Smooth muscle cell (in vitro differentiated cells): ENCODE results near the gene DNMT3B. TPM values are rescaled to one million over a fixed set of nuclear protein-coding genes. Genes with fewer than 3 reads are reported as not detected.
"Not testable (repeated sequence)": the region's sequence is repeated elsewhere in the genome, so short reads cannot be mapped to it uniquely, and the experiment has no call there.

Experiments used
- DNase-seq: peaks from one replicate; lab custom pipeline; 2025; ENCODE audit not compliant: unreplicated experiment; lab: John Stamatoyannopoulos, UW
- H2AFZ ChIP-seq: fragments of 200-600 bp; sonication (generic); 2 replicates; pipeline ENCODE4 v1.6.0; 2016; ENCODE audit warnings: antibody characterized with exemption, low read depth, mild to moderate bottlenecking
- H3F3A ChIP-seq: fragments of 200-600 bp; sonication (generic); 2 replicates; pipeline ENCODE4 v1.6.0; 2017; ENCODE audit warnings: antibody characterized with exemption, low read depth
- H3K27ac ChIP-seq: fragments of 200-600 bp; sonication (generic); 2 replicates; pipeline ENCODE4 v1.5.1; 2016; ENCODE audit warnings: low read depth, mild to moderate bottlenecking
- H3K27me3 ChIP-seq: fragments of 200-600 bp; sonication (generic); 2 replicates; pipeline ENCODE4 v1.6.1; 2016; ENCODE audit warnings: low read depth, mild to moderate bottlenecking
- H3K36me3 ChIP-seq: fragments of 200-600 bp; sonication (generic); 2 replicates; pipeline ENCODE4 v1.5.1; 2016; ENCODE audit warnings: low read depth
- H3K4me1 ChIP-seq: fragments of 200-600 bp; sonication (generic); 2 replicates; pipeline ENCODE4 v1.5.1; 2016; ENCODE audit warnings: low read depth
- H3K4me2 ChIP-seq: fragments of 200-600 bp; sonication (generic); 2 replicates; pipeline ENCODE4 v1.6.0; 2016; ENCODE audit warnings: mild to moderate bottlenecking
- H3K4me3 ChIP-seq: fragments of 200-600 bp; sonication (generic); 2 replicates; pipeline ENCODE4 v1.5.1; 2016; ENCODE audit warnings: mild to moderate bottlenecking
- H3K79me2 ChIP-seq: fragments of 200-600 bp; sonication (generic); 2 replicates; pipeline ENCODE4 v1.6.0; 2016; ENCODE audit warnings: low read depth, mild to moderate bottlenecking
- H3K9ac ChIP-seq: fragments of 200-600 bp; sonication (generic); 2 replicates; pipeline ENCODE4 v1.6.0; 2016; ENCODE audit warnings: low read depth
- H3K9me3 ChIP-seq: fragments of 200-600 bp; sonication (generic); replicated peaks from 2 replicates; pipeline ENCODE4 v1.5.1; 2016; ENCODE audit warnings: low read depth
- H4K20me1 ChIP-seq: fragments of 200-600 bp; sonication (generic); 2 replicates; pipeline ENCODE4 v1.6.0; 2016; ENCODE audit warnings: low read depth
- WGBS: methylation state at CpG from one replicate; pipeline ENCODE4 v1.1.7; 2016; ENCODE audit warnings: low lambda C conversion rate; 5-methylcytosine and 5-hydroxymethylcytosine counted together
- polyA plus RNA-seq: library from polyadenylated mRNA; unstranded; fragments of >200 nt; fragmentation: Nextera tagmentation; extraction: Ambion mirVana; gene quantifications from 2 replicates; pipeline ENCODE4 v1.2.1, GENCODE V29; 2016
- total RNA-seq: library from RNA; depleted of rRNA; stranded (reverse); fragments of >200 nt; gene quantifications from 2 replicates; pipeline ENCODE4 v1.2.3, GENCODE V29; 2014
- TF ChIP-seq, protein P1 (sequence below): fragments of 200-600 bp; sonication (generic); IDR thresholded peaks from 2 replicates; pipeline ENCODE4 v1.5.1; 2017; ENCODE audit warnings: borderline replicate concordance, mild to moderate bottlenecking, antibody characterized with exemption; ENCODE audit not compliant: insufficient read depth, poor library complexity, severe bottlenecking

DNMT3B gene
- total RNA-seq: 2.9 and 3.5 TPM in 2 replicates
- 0.79 and 2.9 TPM in 2 replicates for polyA plus RNA-seq

DNA sequence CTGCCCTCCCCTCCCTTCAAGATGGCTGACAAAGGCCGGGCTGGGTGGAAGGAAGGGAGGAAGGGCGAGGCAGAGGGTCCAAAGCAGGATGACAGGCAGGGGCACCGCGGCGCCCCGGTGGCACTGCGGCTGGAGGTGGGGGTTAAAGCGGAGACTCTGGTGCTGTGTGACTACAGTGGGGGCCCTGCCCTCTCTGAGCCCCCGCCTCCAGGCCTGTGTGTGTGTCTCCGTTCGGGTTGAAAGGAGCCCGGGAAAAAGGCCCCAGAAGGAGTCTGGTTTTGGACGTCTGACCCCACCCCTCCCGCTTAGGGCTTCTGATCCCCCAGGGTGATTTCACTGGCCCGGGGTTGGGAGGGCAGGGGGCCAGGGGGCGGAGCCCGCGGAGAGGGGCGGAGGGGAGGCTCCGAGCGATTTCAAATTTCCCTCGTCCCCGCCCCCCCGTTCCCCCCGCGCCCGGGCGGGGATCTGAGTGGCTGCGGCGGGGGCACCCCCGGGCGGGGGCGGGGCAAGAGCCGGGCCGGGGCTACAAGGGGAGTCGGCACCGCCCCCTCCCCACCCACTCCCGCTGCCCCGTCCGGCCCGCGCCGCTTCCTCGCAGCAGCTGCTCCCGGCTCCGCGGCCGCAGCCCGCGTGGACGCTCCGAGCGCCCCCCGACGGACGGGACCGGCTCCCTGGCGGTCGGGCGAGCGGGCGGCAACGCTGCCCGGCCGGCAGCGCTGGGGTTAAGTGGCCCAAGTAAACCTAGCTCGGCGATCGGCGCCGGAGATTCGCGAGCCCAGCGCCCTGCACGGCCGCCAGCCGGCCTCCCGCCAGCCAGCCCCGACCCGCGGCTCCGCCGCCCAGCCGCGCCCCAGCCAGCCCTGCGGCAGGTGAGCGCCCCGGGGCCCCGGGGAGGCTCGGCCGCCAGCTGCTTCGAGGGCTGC is at the start of gene DNMT3B:
Gene DNMT3B, plus strand, starts transcription at position 555 of the 923 bp plus-strand sequence. CDS start 17,939 bp downstream, outside the sequence.
- Histone ChIP-seq H2AFZ (peak within 1 kb of the TSS; percentile 94), H3F3A (peaks cover 10% of the 10 kb centered on the region), H3K4me1 (peaks cover 3% of the 10 kb centered on the region), H3K27ac (no peak within 1 kb of the TSS), H4K20me1 (no peaks in the 10 kb centered on the region), H3K27me3 (no peaks in the 10 kb centered on the region), H3K9ac (peak within 1 kb of the TSS; percentile 16), H3K79me2 (peaks cover 3% of the 10 kb centered on the region), H3K4me2 (peak within 1 kb of the TSS; percentile 98), H3K36me3 (no peaks in the 10 kb centered on the region), H3K9me3 (no peaks in the 10 kb centered on the region), H3K4me3 (peak within 1 kb of the TSS; percentile 70)
- 3% methylated on average over 47 of the region's 92 CpGs for WGBS
- TF ChIP-seq, protein P1, sequence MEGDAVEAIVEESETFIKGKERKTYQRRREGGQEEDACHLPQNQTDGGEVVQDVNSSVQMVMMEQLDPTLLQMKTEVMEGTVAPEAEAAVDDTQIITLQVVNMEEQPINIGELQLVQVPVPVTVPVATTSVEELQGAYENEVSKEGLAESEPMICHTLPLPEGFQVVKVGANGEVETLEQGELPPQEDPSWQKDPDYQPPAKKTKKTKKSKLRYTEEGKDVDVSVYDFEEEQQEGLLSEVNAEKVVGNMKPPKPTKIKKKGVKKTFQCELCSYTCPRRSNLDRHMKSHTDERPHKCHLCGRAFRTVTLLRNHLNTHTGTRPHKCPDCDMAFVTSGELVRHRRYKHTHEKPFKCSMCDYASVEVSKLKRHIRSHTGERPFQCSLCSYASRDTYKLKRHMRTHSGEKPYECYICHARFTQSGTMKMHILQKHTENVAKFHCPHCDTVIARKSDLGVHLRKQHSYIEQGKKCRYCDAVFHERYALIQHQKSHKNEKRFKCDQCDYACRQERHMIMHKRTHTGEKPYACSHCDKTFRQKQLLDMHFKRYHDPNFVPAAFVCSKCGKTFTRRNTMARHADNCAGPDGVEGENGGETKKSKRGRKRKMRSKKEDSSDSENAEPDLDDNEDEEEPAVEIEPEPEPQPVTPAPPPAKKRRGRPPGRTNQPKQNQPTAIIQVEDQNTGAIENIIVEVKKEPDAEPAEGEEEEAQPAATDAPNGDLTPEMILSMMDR: peak; percentile 8
- peak; percentile 23 for DNase-seq

DNA sequence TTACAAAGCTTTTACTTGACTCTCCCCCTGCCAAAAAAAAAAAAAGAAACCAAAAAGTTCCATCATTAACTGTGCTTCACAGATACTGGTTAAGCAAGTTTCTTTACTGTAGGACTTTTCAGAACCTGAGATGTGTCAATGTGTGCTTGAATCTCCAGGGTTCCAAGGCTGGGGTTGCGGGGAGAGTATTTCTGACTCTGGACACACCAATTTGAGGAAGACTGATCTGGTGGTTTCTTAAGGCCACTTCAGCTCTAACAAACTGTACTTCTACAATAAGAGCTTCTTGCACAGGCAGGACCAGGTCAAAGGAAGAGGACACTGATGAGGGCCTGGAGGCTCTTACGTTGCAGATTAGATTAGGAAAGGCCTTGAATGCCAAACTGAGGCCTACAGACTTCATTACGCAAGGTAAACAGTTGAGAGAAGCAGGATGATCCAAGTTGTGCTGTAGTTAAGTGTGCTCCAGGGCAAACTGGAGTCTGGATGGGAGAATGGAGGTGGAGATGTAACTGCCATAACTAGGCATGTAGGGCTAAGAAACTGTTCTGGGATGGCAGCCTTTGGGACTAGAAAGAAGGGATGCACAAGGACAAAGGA is 43.3 kb upstream of the DNMT3B start:
- Histone ChIP-seq H3K9me3 (no peaks in the 10 kb centered on the region), H4K20me1 (no peaks in the 10 kb centered on the region), H3F3A (no peaks in the 10 kb centered on the region), H3K4me3 (no peak overlapping the region), H3K27ac (no peak overlapping the region), H3K9ac (no peak overlapping the region), H3K4me1 (no peaks in the 10 kb centered on the region), H3K27me3 (no peaks in the 10 kb centered on the region), H3K4me2 (no peak overlapping the region), H2AFZ (no peak overlapping the region), H3K36me3 (no peaks in the 10 kb centered on the region), H3K79me2 (no peaks in the 10 kb centered on the region)
- DNase-seq: no peak
- TF ChIP-seq, protein P1: no peak
- 66% methylated on average over 3 of the region's 3 CpGs for WGBS

DNA sequence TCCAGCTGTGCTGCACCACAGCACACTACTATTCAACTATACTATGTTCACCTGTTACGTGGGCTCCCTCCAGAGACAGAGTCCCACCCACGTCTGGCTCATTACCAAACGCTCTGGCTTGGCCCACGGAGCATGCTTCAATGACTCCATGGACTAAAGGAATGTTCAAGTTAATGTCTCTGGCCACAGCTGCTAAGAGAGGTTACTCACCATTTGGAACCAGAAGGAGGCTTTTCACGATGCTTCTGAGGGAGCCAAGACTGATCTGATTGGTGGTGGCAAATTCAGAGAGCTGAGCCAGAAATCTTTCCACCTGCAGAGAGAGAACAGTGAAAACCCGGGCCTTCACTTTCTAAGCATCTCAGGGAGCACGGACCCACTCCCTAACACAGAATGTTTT is 34.5 kb upstream of the DNMT3B start:
- Histone ChIP-seq H3K27me3 (no peaks in the 10 kb centered on the region), H2AFZ (no peak overlapping the region), H3K4me1 (peaks cover 6% of the 10 kb centered on the region), H3K79me2 (peaks cover 12% of the 10 kb centered on the region), H3F3A (peaks cover 14% of the 10 kb centered on the region), H3K9me3 (no peaks in the 10 kb centered on the region), H3K36me3 (no peaks in the 10 kb centered on the region), H3K4me3 (no peak overlapping the region), H3K4me2 (no peak overlapping the region), H3K27ac (no peak overlapping the region), H4K20me1 (peaks cover 10% of the 10 kb centered on the region), H3K9ac (no peak overlapping the region)
- DNase-seq: no peak
- WGBS: 41% methylated on average over 7 of the region's 7 CpGs
- TF ChIP-seq, protein P1: no peak

DNA sequence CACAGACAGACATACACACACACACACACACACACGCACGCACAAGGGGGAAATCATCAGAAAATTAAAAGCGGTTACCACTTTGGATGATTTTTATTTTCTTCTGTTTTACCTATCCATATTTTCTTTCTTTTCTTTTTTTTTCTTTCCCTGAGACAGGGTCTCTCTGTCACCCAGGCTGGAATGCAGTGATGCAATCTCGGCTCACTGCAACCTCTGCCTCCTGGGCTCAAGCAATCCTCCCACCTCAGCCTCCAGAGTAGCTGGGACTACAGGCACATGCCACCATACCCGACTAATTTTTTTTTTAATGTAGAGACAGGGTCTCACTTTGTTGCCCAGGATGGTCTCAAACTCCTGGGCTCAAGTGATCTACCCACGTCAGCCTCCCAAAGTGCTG is 33.8 kb upstream of the DNMT3B start:
- H3K79me2 ChIP-seq: peaks cover 12% of the 10 kb centered on the region
- not testable (repeated sequence) for H3K4me3 ChIP-seq, DNase-seq, H3K27ac ChIP-seq, H3K9me3 ChIP-seq, H3K36me3 ChIP-seq, H3K4me1 ChIP-seq, H3K9ac ChIP-seq, H4K20me1 ChIP-seq, H3K4me2 ChIP-seq, H3K27me3 ChIP-seq, H2AFZ ChIP-seq
- peaks cover 14% of the 10 kb centered on the region for H3F3A ChIP-seq
- WGBS: 92% methylated on average over 6 of the region's 6 CpGs

DNA sequence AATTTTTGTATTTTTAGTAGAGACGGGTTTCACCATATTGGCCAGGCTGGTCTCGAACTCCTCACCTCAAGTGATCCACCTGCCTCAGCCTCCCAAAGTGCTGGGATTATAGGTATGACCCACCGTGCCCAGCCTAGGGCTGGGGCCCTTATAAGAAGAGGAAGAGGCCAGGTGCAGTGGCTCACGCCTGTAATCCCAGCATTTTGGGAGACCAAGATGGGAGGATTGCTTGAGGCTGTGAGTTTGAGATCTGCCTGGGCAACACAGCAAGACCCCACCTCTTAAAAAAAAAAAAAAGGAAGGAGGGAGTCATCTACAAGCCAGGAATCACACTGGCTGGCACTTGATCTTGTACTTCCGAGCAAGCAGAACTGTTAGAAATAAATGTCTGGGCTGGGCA is 32.9 kb upstream of the DNMT3B start:
- not testable (repeated sequence) for H3K4me2 ChIP-seq, H4K20me1 ChIP-seq, H3K36me3 ChIP-seq, H3K27ac ChIP-seq, DNase-seq, H3K27me3 ChIP-seq, H2AFZ ChIP-seq, H3K9ac ChIP-seq, H3K4me1 ChIP-seq, H3K9me3 ChIP-seq, H3K4me3 ChIP-seq
- Histone ChIP-seq H3F3A (peaks cover 14% of the 10 kb centered on the region), H3K79me2 (peaks cover 12% of the 10 kb centered on the region)
- 97% methylated on average over 5 of the region's 5 CpGs for WGBS
